DOHH2 (cell line): ENCODE measurements around the gene SPART.

Source experiments
- CTCF ChIP-seq: fragments of 200-600 bp; sonication (generic); IDR thresholded peaks from one replicate; pipeline ENCODE4 v1.5.1; 2014; ENCODE audit warnings: antibody characterized with exemption, mild to moderate bottlenecking, low read depth, low read length; ENCODE audit not compliant: poor library complexity, severe bottlenecking
- EZH2phosphoT487 ChIP-seq: fragments of 200-600 bp; sonication (generic); IDR thresholded peaks from 2 replicates; pipeline ENCODE4 v1.6.1; 2017; ENCODE audit warnings: borderline replicate concordance, mild to moderate bottlenecking, antibody characterized with exemption, low read length, moderate library complexity, mixed read lengths

GRCh38 chr13:36395280-36395679 lies 49.1 kb upstream of the SPART start:
- peak; percentile 27 for TF ChIP-seq CTCF
- no peak for TF ChIP-seq EZH2phosphoT487
